Measurements from ENCODE around the gene BIVM.

GRCh38 chr13:102847272-102848234, 48.6 kb downstream of the BIVM start:
- TF ChIP-seq CTCF (conservative IDR thresholded peaks at IDR 0.05) (peak; percentile 92), EZH2 (IDR thresholded peaks at IDR 0.05; ENCODE audit: low read depth) (no peak)
